ENCODE data around the gene LRRC75B. TPM values are rescaled to one million over a fixed set of nuclear protein-coding genes. Genes with fewer than 3 reads are reported as not detected.

The LRRC75B gene
- total and polyA plus RNA-seq, 2 of the 13 experiments (the other 11 are each of a cell fraction or from before 2014, with no cell fraction given), result 11.8 to 34.8 TPM

DNA sequence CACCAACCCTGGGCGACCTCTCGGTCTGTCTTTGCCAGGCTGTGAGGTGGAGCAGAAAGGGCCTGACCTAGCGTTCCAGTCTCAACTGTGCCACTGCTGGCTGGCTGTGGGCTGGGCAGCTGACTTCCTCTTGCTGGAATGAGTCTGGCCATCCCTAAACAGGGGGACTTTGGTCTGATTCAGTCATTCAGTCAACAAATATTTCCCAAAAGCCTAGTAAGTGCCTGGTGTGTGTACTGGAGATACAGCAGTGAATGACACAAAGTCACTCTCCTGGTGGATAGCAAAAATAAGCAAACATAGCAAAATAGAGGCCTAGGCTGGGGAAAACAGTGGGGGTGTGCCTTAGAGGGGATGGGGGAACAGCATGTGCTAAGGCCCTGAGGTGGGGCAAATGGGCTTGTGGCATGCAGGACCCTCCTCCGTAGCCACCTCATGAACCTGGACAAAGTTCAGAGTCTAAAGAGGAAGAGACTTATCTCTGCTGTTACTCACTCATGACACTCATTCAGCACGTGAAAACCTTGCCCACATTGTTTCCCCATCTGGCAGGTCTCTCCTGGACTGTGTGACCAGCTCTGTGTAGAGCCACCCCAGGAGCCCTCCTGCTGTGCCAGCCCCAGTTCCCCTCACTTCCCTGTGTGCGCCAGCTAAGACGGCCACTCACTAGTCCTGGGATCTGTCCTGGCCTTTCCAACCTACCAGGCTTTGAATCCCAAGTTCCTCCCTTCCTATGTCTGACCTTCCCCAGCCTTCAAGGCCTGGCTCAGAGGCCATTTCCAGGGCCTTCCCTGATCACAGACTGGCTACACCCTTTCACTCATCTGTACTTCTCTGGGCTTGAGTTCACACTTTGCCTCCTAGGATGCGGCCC is 42.6 kb downstream of the LRRC75B start (continued):
- TF ChIP-seq ZNF710 (CRISPR knock-in tag; IDR thresholded peaks at IDR 0.05; ENCODE audit: borderline replicate concordance) (peak; percentile 86), FOXP1 (IDR thresholded peaks at IDR 0.05) (peak; percentile 89), FOXP1 (CRISPR knock-in tag; IDR thresholded peaks at IDR 0.05) (peak; percentile 91), PAWR (CRISPR knock-in tag; IDR thresholded peaks at IDR 0.05; ENCODE audit: borderline replicate concordance) (0 out of 2 replicates have a peak, but pooled peaks have one; percentile 52), TGIF2 (CRISPR knock-in tag; IDR thresholded peaks at IDR 0.05) (peak; percentile 83; the same call in 1 of the 2 replicates), GLI4 (CRISPR knock-in tag; IDR thresholded peaks at IDR 0.05; ENCODE audit: borderline replicate concordance) (no peak; the same call in 1 of the 2 replicates), ETV5 (CRISPR knock-in tag; IDR thresholded peaks at IDR 0.05; ENCODE audit: borderline replicate concordance) (peak; percentile 63), MYC (CRISPR knock-in tag; IDR thresholded peaks at IDR 0.05; ENCODE audit: borderline replicate concordance) (peak; percentile 91; the same call in 1 of the 2 replicates), RNF2 (conservative IDR thresholded peaks at IDR 0.05; ENCODE audit: low read depth) (0 out of 2 replicates have a peak, but pooled peaks have one; percentile 53), ZNF136 (CRISPR knock-in tag; IDR thresholded peaks at IDR 0.05; ENCODE audit: low read depth) (peak; percentile 34; the same call in 1 of the 2 replicates), HNF4G (IDR thresholded peaks at IDR 0.05; ENCODE audit: borderline replicate concordance, low read depth, low read length) (peak; percentile 94), HNF4G (CRISPR knock-in tag; IDR thresholded peaks at IDR 0.05; ENCODE audit: borderline replicate concordance, low read depth) (peak; percentile 97), ZNF564 (CRISPR knock-in tag; IDR thresholded peaks at IDR 0.05) (no peak), ZBTB25 (CRISPR knock-in tag; IDR thresholded peaks at IDR 0.05) (peak; percentile 64; the same call in 1 of the 2 replicates), ZFP36 (IDR thresholded peaks at IDR 0.05; ENCODE audit: borderline replicate concordance, low read depth, low read length, partially characterized antibody) (no peak), ZBTB7A (CRISPR knock-in tag; IDR thresholded peaks at IDR 0.05) (peak; percentile 69; the same call in 1 of the 2 replicates), KDM3A (CRISPR knock-in tag; IDR thresholded peaks at IDR 0.05; ENCODE audit: low read depth) (peak; percentile 57; the same call in 1 of the 2 replicates)
- TF ChIP-seq, protein P1, sequence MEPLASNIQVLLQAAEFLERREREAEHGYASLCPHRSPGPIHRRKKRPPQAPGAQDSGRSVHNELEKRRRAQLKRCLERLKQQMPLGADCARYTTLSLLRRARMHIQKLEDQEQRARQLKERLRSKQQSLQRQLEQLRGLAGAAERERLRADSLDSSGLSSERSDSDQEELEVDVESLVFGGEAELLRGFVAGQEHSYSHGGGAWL (CRISPR knock-in tag; IDR thresholded peaks at IDR 0.05), result no peak; the same call in 1 of the 2 replicates
- TF ChIP-seq, protein P2, sequence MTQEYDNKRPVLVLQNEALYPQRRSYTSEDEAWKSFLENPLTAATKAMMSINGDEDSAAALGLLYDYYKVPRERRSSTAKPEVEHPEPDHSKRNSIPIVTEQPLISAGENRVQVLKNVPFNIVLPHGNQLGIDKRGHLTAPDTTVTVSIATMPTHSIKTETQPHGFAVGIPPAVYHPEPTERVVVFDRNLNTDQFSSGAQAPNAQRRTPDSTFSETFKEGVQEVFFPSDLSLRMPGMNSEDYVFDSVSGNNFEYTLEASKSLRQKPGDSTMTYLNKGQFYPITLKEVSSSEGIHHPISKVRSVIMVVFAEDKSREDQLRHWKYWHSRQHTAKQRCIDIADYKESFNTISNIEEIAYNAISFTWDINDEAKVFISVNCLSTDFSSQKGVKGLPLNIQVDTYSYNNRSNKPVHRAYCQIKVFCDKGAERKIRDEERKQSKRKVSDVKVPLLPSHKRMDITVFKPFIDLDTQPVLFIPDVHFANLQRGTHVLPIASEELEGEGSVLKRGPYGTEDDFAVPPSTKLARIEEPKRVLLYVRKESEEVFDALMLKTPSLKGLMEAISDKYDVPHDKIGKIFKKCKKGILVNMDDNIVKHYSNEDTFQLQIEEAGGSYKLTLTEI (CRISPR knock-in tag; conservative IDR thresholded peaks at IDR 0.05), result no peak
- TF ChIP-seq, protein P3, sequence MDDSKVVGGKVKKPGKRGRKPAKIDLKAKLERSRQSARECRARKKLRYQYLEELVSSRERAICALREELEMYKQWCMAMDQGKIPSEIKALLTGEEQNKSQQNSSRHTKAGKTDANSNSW (CRISPR knock-in tag; IDR thresholded peaks at IDR 0.05; ENCODE audit: borderline replicate concordance), result no peak
- TF ChIP-seq, protein P4, sequence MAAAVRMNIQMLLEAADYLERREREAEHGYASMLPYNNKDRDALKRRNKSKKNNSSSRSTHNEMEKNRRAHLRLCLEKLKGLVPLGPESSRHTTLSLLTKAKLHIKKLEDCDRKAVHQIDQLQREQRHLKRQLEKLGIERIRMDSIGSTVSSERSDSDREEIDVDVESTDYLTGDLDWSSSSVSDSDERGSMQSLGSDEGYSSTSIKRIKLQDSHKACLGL (CRISPR knock-in tag; IDR thresholded peaks at IDR 0.05), result peak; percentile 48; the same call in 1 of the 2 replicates

All from HepG2 (cell line).